Measurements from ENCODE around the gene MYO1H. TPM values are rescaled to one million over a fixed set of nuclear protein-coding genes. Genes with fewer than 3 reads are reported as not detected.

The MYO1H gene
- total and polyA plus RNA-seq, 2 experiments from 2014 or later = not detected

- TF ChIP-seq POLR2AphosphoS5 (IDR thresholded peaks at IDR 0.05; ENCODE audit: low read depth) = no peak
- peaks cover 21% of the 10 kb centered on the region for H3K4me1 Mint-ChIP-seq
- ATAC-seq = peak; percentile 35
These were observed 128.5 kb downstream of the MYO1H start for GRCh38 chr12:109475993-109476806.

GRCh38 chr12:109476807-109477184 lies 129.1 kb downstream of the MYO1H start:
- Histone ChIP-seq H3K36me3 (ENCODE audit: insufficient read depth) (no peaks in the 10 kb centered on the region), H3K9me2 (ENCODE audit: insufficient read depth) (no peaks in the 10 kb centered on the region), H3K27ac (ENCODE audit: low read depth) (peak overlapping the region; percentile 98), H3K4me2 (peak overlapping the region; percentile 92), H3K4me3 (peak overlapping the region; percentile 96), H4K20me1 (replicated peaks; ENCODE audit: insufficient read depth) (peaks cover 39% of the 10 kb centered on the region), H3F3A (replicated peaks; ENCODE audit: low read depth) (no peaks in the 10 kb centered on the region), H3K27me3 (ENCODE audit: insufficient read depth) (no peaks in the 10 kb centered on the region), H3K79me2 (replicated peaks; ENCODE audit: insufficient read depth) (peaks cover 78% of the 10 kb centered on the region), H2AFZ (peak overlapping the region; percentile 100), H3K4me1 (ENCODE audit: insufficient read depth) (peaks cover 25% of the 10 kb centered on the region)
- TF ChIP-seq NANOG (IDR thresholded peaks at IDR 0.05; ENCODE audit: borderline replicate concordance) (no peak), ZNF331 (CRISPR knock-in tag; IDR thresholded peaks at IDR 0.05; ENCODE audit: low read depth) (no peak), CTCF (conservative IDR thresholded peaks at IDR 0.05; ENCODE audit: low read depth in 2 of 2) (no peak), ZNF462 (CRISPR knock-in tag; IDR thresholded peaks at IDR 0.05) (no peak)
- DNase-seq (ENCODE audit: low spot score) = no peak
- H3K36me3 Mint-ChIP-seq (ENCODE audit: low read depth) = no peaks in the 10 kb centered on the region; the same call in 2 of the 3 replicates
- ATAC-seq = peak; percentile 74
- H3K9me3 Mint-ChIP-seq = no peaks in the 10 kb centered on the region
- peaks cover 21% of the 10 kb centered on the region for H3K4me1 Mint-ChIP-seq
- peak overlapping the region; percentile 100 for H3K27ac Mint-ChIP-seq
- H3K4me3 Mint-ChIP-seq = peak overlapping the region; percentile 96
- H3K27me3 Mint-ChIP-seq (ENCODE audit: insufficient read depth, low read depth, poor library complexity) = peaks cover 5% of the 10 kb centered on the region

More at GRCh38 chr12:109475993-109476806, 128.5 kb downstream of the MYO1H start:
- peaks cover 44% of the 10 kb centered on the region for H4K20me1 ChIP-seq (replicated peaks; ENCODE audit: insufficient read depth)
- no peaks in the 10 kb centered on the region for H3K9me3 Mint-ChIP-seq
- peaks cover 84% of the 10 kb centered on the region for H3K79me2 ChIP-seq (replicated peaks; ENCODE audit: insufficient read depth)
- peak overlapping the region; percentile 100 for H2AFZ ChIP-seq
- H3K4me3 Mint-ChIP-seq = peak overlapping the region; percentile 96
- no peaks in the 10 kb centered on the region for H3K27me3 ChIP-seq (ENCODE audit: insufficient read depth)
- H3K27me3 Mint-ChIP-seq (ENCODE audit: insufficient read depth, low read depth, poor library complexity) = peaks cover 5% of the 10 kb centered on the region
- H3K4me2 ChIP-seq = peak overlapping the region; percentile 92
- DNase-seq (ENCODE audit: low spot score) = peak; percentile 55
- H3K27ac ChIP-seq (ENCODE audit: low read depth) = peak overlapping the region; percentile 98; the same call in 1 of the 2 replicates
- H3K27ac Mint-ChIP-seq = peak overlapping the region; percentile 100
- H3K36me3 ChIP-seq (ENCODE audit: insufficient read depth) = no peaks in the 10 kb centered on the region
- H3K4me3 ChIP-seq = peak overlapping the region; percentile 96
- no peaks in the 10 kb centered on the region; the same call in 2 of the 3 replicates for H3K36me3 Mint-ChIP-seq (ENCODE audit: low read depth)
- H3F3A ChIP-seq (replicated peaks; ENCODE audit: low read depth) = no peaks in the 10 kb centered on the region
- H3K9me2 ChIP-seq (ENCODE audit: insufficient read depth) = no peaks in the 10 kb centered on the region
- peaks cover 25% of the 10 kb centered on the region for H3K4me1 ChIP-seq (ENCODE audit: insufficient read depth)

All from GM23338 (cell line).